Aorta (tissue), 5 donors: Measurements from ENCODE around the gene MKKS. TPM values are rescaled to one million over a fixed set of nuclear protein-coding genes. Genes with fewer than 3 reads are reported as not detected.

Experiments
- ATAC-seq: fragments of 200-7000 bp; cut with Tn5 transposase; one replicate; pipeline ENCODE4 v1.9.1; 2022; ENCODE audit warnings: moderate library complexity; ENCODE audit not compliant: low FRiP score
- DNase-seq, 2 donors: peaks; one replicate each; pipeline ENCODE4 v3.0.0-alpha.2; 2020
- H3K27ac ChIP-seq, 2 donors: one replicate each; pipeline ENCODE4 v1.5.1; 2013; ENCODE audit warnings: low read length in 2 of 2, mild to moderate bottlenecking in 2 of 2, moderate library complexity in 2 of 2, control low read depth in 1 of 2, inconsistent platforms in 1 of 2, low read depth in 1 of 2
- H3K27me3 ChIP-seq, 2 donors: one replicate each; pipeline ENCODE4 v1.6.1; 2013; ENCODE audit warnings: control low read depth in 1 of 2, low read length in 1 of 2, mild to moderate bottlenecking in 1 of 2, moderate library complexity in 1 of 2; ENCODE audit not compliant: insufficient read depth in 2 of 2, control insufficient read depth in 1 of 2
- H3K36me3 ChIP-seq, 2 donors: one replicate each; pipeline ENCODE4 v1.6.1; 2013; ENCODE audit warnings: control low read depth in 1 of 2, low read length in 1 of 2, mild to moderate bottlenecking in 1 of 2; ENCODE audit not compliant: insufficient read depth in 2 of 2, control insufficient read depth in 1 of 2
- H3K4me1 ChIP-seq, 2 donors: one replicate each; pipeline ENCODE4 v1.6.1; 2013; ENCODE audit warnings: low read length in 2 of 2, control low read depth in 1 of 2, mild to moderate bottlenecking in 1 of 2, moderate library complexity in 1 of 2; ENCODE audit not compliant: insufficient read depth in 2 of 2, control insufficient read depth in 1 of 2
- H3K4me3 ChIP-seq, 2 donors: one replicate each; pipeline ENCODE4 v1.5.1; 2013; ENCODE audit warnings: low read length in 2 of 2, control low read depth in 1 of 2, mild to moderate bottlenecking in 1 of 2
- H3K9me3 ChIP-seq: one replicate; pipeline ENCODE4 v1.6.1; 2013; ENCODE audit warnings: mild to moderate bottlenecking, low read length; ENCODE audit not compliant: control insufficient read depth
- WGBS, 2 donors: extraction: QIAGEN DNeasy Blood & Tissue Kit; methylation state at CpG; one replicate each; pipeline ENCODE4 v1.1.7; 2013; 5-methylcytosine and 5-hydroxymethylcytosine counted together
- intact Hi-C, 2 donors: fragments of 100-400 bp; cut with DNase I; formaldehyde crosslinking; loops; one replicate each; pipeline versions ENCODE4 v1.14.2 to v1.15.0; 2022
- polyA plus RNA-seq, 2 donors: library from polyadenylated mRNA; stranded (reverse); fragments of 200-250 nt; gene quantifications; one replicate each; pipeline ENCODE4 v1.2.3, GENCODE V29; 2013
- total RNA-seq, 2 donors: library from RNA; stranded (reverse); fragmentation: NEBNext Ultra II Directional; extraction: Animal tissue kit (Norgen Biotek cat#: 25700); gene quantifications; one replicate each; pipeline ENCODE4 v1.2.1, GENCODE V29; 2021
- donor health status: healthy with polysubstance abuse.
- donor health status: Bipolar disorder and iron deficiency.
- donor health status: DM: no; HTN: no; CAD: no.
- donor health status: DM: no; HTN: no; CAD: no.
- donor health status: DM: yes; HTN: yes; CAD: no.

MKKS gene
- total and polyA plus RNA-seq, 4 donors = 12.0 to 19.4 (median 16.9) TPM

DNA sequence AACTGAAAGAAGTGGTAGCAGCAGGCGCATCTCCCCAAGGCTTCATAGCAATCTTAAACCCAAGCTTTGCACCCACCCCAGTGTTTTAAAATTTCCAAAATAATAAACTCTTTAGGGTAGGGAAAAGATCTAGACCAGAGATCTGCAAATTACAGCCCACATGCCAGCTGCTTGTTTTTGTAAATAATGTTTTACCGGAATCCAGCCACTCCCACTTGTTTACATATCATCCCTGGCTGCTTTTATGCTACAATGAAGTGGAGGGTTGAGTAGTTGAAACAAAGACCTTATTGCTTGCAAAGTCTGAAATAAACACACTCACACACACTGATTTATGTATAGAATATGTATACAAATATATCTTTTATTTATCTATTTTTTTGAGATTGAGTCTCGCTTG lies 31.1 kb upstream of the MKKS start:
- intact Hi-C loops = loop anchor here (5.0 to 10.0 kb wide), 7 partner anchors 87 to 1080 kb away; partner anchors contain the start of gene JAG1 (in 1 of the 2)
- Histone ChIP-seq H3K36me3 (no peaks in the 10 kb centered on the region), H3K4me1 (peaks cover 5 to 8% of the 10 kb centered on the region in 2 donors), H3K4me3 (no peak overlapping the region), H3K27me3 (no peaks in the 10 kb centered on the region), H3K9me3 (no peaks in the 10 kb centered on the region), H3K27ac (no peak overlapping the region)
- DNase-seq (no peak), ATAC-seq (no peak)
- 92 to 94% methylated on average over 3 of the region's 3 CpGs for WGBS, 2 donors

DNA sequence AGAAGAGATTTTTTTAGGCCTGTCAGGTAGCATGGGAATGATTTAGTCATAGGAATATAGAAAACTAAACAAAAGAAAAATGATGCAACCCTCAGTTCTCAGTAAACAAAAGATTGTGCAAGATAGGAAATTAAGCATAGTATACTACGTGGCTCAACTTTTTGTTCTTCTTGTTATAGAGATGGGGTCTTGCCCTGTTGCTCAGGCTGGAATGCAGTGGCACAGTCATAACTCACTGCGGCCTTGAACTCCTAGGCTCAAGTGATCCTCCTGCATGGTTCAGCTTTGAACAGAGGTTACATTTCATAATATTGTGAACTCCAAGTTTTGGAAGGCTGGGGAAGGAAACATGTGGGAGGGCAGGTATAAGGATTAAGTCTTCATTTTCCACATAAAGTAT lies 29.6 kb upstream of the MKKS start:
- no peaks in the 10 kb centered on the region for H3K27me3 ChIP-seq
- WGBS, 2 donors = 99% methylated on average over 2 of the region's 2 CpGs
- peaks cover 5 to 8% of the 10 kb centered on the region in 2 donors for H3K4me1 ChIP-seq
- ATAC-seq = no peak
- no peak for DNase-seq
- no peak overlapping the region for H3K27ac ChIP-seq
- no peaks in the 10 kb centered on the region for H3K36me3 ChIP-seq
- H3K9me3 ChIP-seq = no peaks in the 10 kb centered on the region
- H3K4me3 ChIP-seq = no peak overlapping the region
- intact Hi-C loops = loop anchor here in 1 of 2 donors (10.0 kb wide), 1 partner anchor 1081 kb away; no protein-coding TSS in a partner anchor

DNA sequence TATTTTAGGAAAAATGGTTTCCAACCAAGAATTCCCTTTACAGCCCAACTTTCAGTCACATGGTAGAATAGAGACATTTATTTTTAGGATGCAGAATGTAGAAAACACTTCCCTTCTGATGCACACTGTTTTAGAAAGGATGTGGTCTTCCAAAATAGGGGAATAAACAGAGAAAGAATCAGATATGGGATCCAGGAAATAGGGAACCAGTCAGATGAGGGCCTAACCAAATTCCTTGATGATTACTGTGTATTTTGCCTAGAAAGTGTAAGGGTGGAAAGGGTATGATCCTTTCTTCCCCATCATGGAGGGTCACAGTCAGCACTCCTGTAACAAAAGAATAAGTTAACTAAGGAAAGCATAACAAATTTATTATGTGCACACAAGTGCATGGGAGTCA lies 28.5 kb upstream of the MKKS start:
- ATAC-seq = no peak
- no peak for DNase-seq

DNA sequence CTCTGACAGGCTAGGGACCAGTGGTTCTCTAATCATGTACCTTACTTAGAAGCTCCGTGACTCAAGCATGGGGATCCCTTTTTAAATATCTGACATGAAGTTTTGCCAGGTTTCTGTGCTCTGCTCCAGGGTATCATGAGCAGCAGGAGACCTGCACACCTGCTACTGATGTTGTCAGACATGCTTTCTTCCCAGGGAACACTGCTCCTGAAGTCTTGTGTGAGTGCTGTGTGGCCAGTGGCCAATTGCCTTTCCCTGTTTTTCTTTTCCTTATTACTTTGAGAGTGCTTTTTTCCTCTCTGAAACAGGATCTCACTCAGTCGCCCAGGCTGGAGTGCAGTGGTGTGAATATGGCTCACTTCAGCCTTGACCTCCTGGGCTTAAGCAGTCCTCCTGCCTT lies 27.5 kb upstream of the MKKS start:
- intact Hi-C loops = loop anchor here in 1 of 2 donors (10.0 kb wide), 1 partner anchor 1083 kb away; no protein-coding TSS in a partner anchor
- no peaks in the 10 kb centered on the region for H3K27me3 ChIP-seq
- no peaks in the 10 kb centered on the region for H3K9me3 ChIP-seq
- ATAC-seq (no peak), DNase-seq (no peak)
- peaks cover 0 to 1% of the 10 kb centered on the region in 2 donors for H3K4me1 ChIP-seq
- 87 to 88% methylated on average over 2 of the region's 2 CpGs for WGBS, 2 donors
- H3K4me3 ChIP-seq = no peak overlapping the region
- H3K36me3 ChIP-seq = no peaks in the 10 kb centered on the region
- no peak overlapping the region for H3K27ac ChIP-seq

More for the DNA sequence above, 28.5 kb upstream of the MKKS start:
- H3K36me3 ChIP-seq = no peaks in the 10 kb centered on the region
- intact Hi-C loops = loop anchor here in 1 of 2 donors (10.0 kb wide), 1 partner anchor 1082 kb away; no protein-coding TSS in a partner anchor
- H3K9me3 ChIP-seq = no peaks in the 10 kb centered on the region
- H3K4me1 ChIP-seq = peaks cover under 1 to 1% of the 10 kb centered on the region in 2 donors
- H3K27ac ChIP-seq = no peak overlapping the region
- H3K4me3 ChIP-seq = no peak overlapping the region
- H3K27me3 ChIP-seq = no peaks in the 10 kb centered on the region

DNA sequence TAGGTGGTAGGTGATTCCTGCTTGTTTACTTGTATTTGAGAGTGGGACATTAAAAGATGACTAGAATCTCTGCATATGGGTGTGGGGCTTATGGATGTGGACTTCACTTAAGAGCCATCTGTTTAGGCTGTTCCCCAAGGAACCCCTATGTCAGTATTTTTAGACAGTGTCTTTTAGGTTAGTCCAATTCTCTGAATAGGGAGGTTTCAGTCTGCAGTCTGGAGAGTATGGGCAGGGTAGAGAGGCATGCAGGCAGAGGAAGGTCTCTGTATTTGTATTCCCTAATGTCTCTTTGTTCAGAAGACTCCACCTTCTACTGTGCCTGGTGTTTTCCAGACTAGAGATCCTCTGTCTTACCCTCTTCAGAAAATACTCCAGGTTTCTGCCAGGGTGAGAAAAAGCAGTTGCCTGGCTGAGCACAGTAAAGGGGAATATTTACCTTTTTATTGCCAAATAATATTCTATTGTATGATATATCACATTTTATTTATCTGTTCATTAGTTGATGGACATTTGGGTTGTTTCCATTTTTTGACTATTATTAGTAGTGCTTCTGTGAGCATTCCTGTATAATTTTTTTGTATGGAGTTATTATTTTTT lies 20.2 kb upstream of the MKKS start:
- H3K4me1 ChIP-seq = no peaks in the 10 kb centered on the region
- no peaks in the 10 kb centered on the region for H3K27me3 ChIP-seq
- intact Hi-C loops = no loop called here
- H3K4me3 ChIP-seq = no peak overlapping the region
- ATAC-seq (no peak), DNase-seq (no peak)
- no peaks in the 10 kb centered on the region for H3K9me3 ChIP-seq
- no peaks in the 10 kb centered on the region for H3K36me3 ChIP-seq
- H3K27ac ChIP-seq = no peak overlapping the region

DNA sequence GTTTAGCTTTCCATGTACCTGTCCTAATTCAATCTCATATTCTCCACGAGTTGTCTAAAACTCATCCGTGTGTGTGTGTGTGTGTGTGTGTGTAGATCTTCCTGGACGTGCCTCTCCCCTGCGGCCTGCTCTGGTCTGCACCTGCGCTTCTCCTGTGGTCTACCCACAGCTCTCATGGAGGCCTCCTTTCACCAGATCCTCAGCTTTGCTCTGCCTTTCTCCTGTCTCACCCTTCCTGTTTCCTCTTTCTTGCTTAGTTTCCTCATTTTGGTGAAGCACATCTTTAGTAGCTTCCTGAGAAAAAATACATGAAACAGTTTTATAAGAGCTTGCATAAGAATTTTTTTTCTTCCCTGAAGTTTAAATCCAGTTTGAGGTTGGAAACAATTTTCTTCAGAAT lies 19.2 kb upstream of the MKKS start:
- DNase-seq (no peak), ATAC-seq (no peak)
- Histone ChIP-seq H3K4me1 (no peaks in the 10 kb centered on the region), H3K9me3 (no peaks in the 10 kb centered on the region), H3K36me3 (no peaks in the 10 kb centered on the region), H3K27ac (no peak overlapping the region), H3K4me3 (no peak overlapping the region), H3K27me3 (no peaks in the 10 kb centered on the region)
- intact Hi-C loops = no loop called here
- 77 to 84% methylated on average over 5 of the region's 5 CpGs for WGBS, 2 donors

DNA sequence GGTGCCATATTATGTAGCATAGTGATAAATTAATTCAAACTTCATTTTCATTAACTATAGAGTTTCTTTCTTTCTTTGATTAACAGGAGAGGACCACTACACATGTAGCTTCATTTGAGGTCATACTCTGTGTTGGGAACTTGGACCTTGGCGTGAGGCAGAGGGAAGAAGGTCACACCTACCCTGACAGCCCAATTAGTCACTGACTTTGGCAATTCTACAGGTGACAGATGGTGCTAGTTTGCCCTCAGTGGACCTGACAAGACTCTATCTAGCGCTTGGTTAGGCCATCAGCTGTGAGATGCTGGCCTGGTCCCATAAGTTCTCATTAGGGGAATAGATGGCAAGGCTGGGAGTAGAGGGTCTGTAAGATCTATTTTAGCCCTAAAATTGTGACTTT lies 15.2 kb upstream of the MKKS start:
- ATAC-seq (no peak), DNase-seq (no peak)
- Histone ChIP-seq H3K4me3 (no peak overlapping the region), H3K9me3 (no peaks in the 10 kb centered on the region), H3K27me3 (no peaks in the 10 kb centered on the region), H3K27ac (no peak overlapping the region), H3K36me3 (no peaks in the 10 kb centered on the region), H3K4me1 (no peaks in the 10 kb centered on the region)
- intact Hi-C loops = no loop called here
- WGBS, 2 donors = 96 to 97% methylated on average over 2 of the region's 2 CpGs

DNA sequence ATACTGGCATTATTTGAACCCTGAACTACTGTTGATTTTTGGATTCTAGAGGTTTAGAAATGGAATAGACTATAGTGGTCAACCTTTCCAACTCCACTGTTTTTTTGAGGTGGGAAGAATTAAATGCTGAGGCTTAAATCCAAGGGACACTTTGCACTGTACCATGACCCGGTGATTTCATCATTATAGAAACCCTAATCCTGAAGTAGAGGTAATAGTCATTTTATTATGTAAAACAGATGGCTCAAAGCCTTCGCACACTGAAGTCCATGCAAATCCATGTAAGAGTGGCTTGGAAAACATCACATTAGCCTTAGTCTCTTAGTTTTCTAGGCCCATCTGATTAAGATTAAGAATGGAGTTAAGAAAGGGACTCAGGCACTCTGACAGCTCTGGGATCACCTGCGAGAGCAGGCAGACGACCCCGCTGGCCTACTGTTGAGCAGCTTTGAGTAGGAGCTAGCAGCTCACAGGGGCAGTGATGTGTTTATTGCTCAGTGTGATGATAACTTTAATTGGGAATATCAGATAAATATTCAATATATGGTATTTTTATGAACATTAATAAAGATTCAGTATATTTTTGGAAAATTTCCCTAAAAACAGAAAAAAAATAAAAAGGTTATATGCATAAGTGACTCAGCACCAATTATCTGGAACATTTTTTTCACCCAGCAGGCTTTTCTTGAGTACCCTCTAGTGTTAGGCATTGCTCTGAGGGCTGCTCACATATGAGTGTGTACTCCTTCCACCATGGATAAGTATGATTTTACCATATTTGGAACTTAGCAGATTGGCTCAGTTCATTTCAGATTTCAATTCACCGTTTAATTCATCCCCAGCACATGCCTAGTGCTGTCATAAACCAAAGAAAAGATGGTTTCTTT lies 14.5 kb upstream of the MKKS start:
- ATAC-seq (no peak), DNase-seq (no peak)
- no peak overlapping the region for H3K27ac ChIP-seq
- no peaks in the 10 kb centered on the region for H3K4me1 ChIP-seq
- 96 to 98% methylated on average over 6 of the region's 6 CpGs for WGBS, 2 donors
- no peak overlapping the region for H3K4me3 ChIP-seq
- no peaks in the 10 kb centered on the region for H3K9me3 ChIP-seq
- no peaks in the 10 kb centered on the region for H3K36me3 ChIP-seq
- H3K27me3 ChIP-seq = no peaks in the 10 kb centered on the region
- intact Hi-C loops = no loop called here

DNA sequence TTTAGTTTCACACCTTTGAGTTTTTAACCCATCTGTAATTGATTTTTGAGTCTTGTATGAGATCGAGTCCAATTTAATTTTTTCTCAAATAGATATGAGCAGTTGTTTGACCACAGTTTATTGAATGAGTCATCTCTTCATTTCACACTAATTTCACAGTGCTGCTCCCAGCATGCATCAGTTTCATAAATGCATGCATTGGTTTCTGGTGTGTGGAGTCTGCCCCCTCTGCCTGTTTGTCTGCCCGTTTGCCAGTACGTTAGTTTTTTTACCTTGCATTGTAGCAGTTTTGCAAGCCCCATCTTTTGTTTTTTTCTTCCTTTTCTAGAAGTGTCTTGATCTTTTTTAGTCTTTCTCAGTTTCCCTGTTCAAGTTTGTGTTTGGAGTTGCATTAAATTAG lies 13.0 kb upstream of the MKKS start:
- ATAC-seq (no peak), DNase-seq (no peak)
- H3K4me1 ChIP-seq = no peaks in the 10 kb centered on the region
- intact Hi-C loops = no loop called here
- no peaks in the 10 kb centered on the region for H3K9me3 ChIP-seq
- H3K36me3 ChIP-seq = no peaks in the 10 kb centered on the region
- WGBS, 2 donors = 17% methylated on average over 3 of the region's 3 CpGs
- H3K27me3 ChIP-seq = no peaks in the 10 kb centered on the region
- no peak overlapping the region for H3K4me3 ChIP-seq
- no peak overlapping the region for H3K27ac ChIP-seq
